Activated CD8-positive, alpha-beta memory T cell treated with anti-CD3 and anti-CD28 coated beads, Interleukin-2, amount 50 U/mL, for 1 hour (primary cell): ENCODE data around the gene ZNF581.

Source experiments
- DNase-seq: peaks from one replicate; pipeline ENCODE4 v3.0.0-alpha.2; 2020; ENCODE audit errors: extremely low read depth

The ZNF581 gene, protein sequence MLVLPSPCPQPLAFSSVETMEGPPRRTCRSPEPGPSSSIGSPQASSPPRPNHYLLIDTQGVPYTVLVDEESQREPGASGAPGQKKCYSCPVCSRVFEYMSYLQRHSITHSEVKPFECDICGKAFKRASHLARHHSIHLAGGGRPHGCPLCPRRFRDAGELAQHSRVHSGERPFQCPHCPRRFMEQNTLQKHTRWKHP

DNA sequence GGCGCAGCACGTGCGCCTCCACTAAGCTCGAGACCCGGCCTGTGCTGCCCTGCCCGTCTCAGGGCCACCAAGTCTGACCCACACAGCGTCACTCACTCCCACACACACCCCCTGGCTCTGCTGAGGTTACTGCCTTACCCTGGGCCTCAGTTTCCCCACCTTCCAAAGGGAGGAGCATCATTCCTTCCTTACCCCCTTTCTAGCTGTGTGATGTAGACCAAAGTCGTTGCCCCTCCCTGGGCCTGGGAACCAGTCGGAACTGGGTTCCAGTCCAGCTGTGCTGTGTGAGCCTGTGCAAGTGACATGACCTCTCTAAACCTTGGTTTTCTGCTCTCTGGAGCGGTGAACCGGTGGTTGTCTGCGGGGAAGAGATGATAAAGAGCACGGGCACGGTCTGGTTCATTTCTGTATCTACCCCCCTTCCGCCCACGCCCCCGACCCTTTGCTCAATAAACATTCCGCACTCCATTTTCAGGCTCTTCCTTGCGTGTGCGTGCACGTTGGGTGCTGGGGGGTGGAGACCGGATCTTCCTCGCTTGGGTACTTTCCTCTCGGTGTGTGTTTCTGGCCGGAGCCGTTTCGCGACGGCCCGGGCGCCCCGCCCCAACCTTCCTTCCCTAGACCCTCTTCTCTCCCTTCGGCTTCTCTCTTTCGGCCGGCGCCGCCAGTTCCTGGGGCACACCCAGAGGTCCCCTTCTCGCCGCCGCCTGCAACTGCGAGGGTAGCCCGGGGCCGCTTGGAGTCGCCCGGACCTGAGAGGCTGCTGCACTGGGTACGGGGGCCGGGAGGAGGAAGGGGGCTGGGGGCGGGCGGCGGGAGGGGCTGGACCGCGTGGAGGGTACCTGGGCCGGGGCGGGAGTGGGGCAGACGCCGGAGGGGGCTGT is at the start of gene ZNF581:
Gene ZNF581, plus strand, starts transcription at position 647 of the 884 bp plus-strand sequence. CDS start 923 bp downstream, outside the sequence.
- DNase-seq, result no peak

DNA sequence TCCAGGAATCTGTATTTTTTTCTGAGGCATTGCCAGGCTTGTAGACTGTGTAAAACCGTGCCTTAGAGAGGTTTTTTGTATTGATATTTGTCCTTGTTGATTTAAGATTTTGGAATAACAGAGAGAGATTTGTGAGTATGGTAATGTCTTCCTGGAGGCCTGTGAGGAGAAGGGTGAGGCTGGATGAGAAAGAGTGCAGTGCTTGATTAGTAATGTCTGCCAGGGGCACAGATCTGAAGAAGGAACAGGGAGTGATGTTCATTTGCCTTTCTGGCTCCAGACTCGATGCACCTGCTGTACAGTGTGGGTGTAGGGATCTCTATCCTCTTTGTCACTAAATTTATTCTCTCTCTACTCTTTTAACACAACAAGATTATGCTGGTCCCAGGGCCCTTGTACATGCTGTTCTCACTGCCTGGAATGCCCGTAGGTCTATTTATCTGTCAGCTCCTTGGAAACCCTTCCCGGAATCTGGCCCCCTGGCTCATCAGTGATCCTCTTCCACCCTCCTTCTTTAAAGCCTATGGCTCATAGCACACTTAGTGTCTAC is 48.4 kb upstream of the ZNF581 start:
- DNase-seq, result no peak

DNA sequence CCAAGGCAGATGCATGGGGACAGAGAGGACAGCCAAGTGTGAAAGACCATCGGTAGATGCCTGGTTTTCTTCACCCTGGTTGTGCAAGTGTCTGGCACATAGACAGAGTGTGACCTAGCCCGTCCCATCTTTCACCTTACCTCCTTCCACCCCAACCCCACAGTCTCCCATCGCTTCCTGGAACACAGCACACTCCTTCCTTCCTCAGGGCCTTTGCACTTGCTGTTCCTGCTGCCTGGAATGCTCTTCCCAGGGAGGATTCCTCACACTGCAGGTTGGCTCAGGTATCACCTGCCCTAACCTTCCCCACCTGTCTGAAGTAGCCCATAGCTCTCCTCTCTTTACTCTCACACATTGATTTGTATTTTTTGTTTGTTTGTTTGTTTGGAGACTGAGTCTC is 47.1 kb upstream of the ZNF581 start:
- DNase-seq, result no peak

DNA sequence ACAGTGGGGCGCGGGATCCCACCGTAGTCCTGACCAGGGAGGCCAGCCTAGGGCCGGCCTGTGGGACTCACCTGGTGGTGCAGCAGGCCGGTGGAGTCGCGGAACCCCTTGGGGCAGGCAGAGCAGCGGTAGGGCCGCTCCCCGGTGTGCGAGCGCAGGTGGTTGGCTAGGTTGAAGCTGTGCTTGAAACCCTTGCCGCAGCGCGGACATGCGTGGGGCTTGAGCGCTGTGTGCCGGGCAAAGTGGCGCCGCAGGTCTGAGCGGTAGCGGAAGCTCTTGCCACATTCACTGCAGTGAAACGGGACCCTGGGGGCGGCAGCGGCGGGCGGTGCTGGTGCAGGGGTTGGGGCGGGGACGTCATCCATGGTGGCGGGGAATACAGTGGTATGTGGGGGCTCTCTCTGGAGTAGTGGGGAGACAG is 45.9 kb upstream of the ZNF581 start:
- DNase-seq, result no peak

DNA sequence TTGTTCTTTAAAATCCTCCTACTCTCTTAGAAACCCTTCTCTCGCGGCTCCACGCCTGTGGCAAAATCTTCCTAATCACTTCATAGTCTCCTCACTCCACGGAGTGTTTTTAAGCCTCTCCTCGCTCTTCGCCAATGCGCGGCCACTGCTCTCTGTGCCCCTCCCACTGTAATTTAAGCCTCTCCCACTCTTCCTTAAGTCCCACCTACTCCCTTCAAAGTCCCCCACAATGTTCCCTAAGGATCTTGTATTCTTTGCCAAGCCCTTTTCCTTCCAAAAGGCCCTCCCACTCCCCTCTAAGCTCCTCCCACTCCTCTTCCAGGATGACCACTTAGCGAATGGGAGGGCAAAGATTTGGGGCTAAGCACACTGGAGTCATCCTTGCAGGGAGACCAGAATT is 45.4 kb upstream of the ZNF581 start:
- DNase-seq, result no peak

DNA sequence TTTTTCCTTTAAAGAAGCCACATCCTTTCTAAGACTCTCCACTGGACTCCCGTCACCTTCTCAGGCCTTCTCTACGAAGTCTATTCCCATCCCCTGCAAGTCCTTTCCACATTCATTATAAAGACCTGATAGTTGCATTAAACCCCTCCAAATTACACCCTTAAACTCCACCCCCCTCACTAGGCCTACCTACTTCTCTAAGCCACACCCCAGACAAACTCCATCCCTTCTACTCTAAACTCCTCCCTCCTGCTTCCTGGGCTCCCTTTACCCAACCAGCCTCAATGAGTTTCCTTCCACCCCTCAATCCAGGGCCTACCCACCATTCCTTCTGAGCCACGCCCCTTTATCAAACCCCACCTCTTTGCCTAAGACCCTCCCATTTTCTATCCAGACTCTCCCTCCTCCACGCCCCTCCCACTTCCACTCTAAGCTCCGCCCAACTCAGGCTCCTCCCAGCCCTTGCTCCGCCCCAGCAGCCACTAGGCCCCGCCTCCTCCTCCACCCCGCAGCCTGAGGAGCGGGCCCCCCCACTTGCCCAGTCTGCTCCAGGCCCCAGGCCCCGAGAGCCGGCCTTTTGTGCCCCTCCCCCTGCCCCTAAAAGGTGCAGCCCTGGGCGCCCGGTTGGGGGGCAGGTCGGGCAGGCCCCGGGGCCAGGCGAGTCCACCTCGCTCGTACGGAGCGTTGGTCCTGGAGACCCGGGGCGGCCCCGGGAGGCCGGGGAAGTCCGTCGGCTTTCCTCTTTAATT is 44.6 kb upstream of the ZNF581 start:
- DNase-seq, result peak; percentile 80

DNA sequence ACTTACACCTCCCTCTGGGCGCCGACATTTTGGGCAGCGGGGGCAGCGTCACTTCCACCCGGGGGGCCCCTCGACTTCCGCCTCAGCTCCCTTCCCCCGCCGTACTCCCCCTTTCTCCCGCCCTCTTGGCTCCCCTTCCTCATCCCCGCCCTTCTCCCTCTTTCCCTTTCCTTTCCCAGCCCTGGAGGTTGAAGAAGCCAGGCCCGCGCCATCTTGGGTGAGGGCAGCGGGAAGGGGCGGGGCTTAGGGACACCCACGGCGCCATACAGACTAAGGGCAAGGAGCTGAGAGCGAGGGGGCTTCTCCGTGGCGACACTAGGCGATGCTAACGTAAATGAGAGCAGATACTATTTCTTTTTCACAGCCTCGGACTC is 44.0 kb upstream of the ZNF581 start, which contains the start of gene FIZ1:
Gene FIZ1, minus strand, starts transcription at position 50 of the 374 bp plus-strand sequence. CDS start 1,652 bp downstream, outside the sequence.
- peak; percentile 94 for DNase-seq

DNA sequence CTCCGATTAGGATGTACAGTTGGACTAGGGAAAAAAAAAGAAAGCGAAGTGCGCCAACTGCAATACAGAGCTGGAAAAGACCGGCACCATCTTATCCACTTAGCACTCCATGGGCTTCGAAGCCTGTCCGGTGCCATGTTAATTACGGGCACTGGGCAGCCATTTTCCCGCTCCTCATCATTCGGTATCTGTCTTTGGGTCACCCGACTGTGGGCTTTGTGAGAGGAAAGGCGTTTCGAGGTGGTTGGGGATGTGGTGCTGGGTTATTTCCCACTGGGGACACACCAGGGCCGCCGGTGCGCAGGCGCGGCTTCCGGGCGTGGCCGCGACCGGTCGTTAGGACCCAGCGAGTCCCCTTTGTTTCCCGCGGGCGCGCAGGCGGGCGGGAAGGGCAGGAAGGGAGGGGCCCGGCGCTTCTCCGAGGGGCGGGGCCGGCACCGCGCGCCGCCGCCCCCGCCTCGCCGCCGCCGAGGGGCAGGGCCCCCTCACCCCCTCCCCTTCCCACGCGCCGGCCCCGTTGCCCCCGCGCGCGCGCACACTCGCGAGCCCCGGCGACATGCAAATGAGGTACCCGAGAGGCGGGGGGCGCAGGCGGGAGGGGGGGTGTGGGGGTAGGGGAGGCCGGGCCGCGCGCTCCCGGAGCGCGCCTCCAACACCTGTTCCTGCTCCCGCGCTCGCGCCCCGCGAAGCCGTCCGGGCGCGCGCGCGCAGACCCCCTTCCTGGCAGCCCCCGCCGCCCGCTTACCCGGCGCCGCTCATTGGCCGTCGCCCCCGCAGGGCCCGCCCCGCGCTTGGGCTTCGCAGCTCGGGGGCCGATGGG is 43.4 kb upstream of the ZNF581 start, which contains the start of gene ZNF524:
Gene ZNF524, plus strand, starts transcription at position 447 of the 820 bp plus-strand sequence. CDS start 1,825 bp downstream, outside the sequence.
- DNase-seq, result peak; percentile 67

DNA sequence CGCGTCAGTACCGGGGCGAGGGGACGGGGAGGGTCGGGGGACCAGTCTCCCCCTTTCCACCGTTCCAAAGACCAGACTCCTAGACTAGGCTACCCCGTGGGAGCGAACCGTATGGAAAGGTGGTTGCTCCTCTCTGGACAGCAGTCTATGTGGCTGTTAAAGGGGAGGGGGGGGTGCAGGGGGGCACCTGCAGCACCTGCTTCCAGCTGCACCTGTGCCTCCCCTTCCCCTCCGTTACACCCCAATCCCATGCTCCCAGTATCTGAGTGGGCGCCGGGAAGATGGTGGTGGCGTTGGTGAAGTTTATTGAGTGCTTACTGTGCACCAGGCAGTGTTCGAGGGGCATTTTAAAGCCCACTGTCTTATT is 42.8 kb upstream of the ZNF581 start:
- DNase-seq, result no peak

DNA sequence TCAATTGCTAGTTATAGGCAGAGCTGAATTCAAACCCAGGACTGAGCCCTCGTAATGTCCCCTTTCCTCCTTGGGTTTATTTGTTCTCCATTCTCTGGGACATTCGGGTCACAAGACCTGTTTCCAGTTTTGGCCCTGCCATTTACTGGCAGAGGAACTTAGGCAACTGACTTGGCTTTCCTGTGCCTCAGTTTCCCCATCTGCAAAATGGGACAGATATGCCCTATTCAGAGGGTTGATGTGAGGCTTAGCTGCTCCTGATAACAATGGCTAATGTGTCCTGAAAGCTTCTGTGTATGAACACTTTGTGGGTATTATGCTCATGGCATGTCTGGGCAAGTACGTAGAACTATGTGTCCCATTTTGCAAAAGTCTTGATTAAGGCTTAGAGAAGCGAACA is 42.4 kb upstream of the ZNF581 start:
- DNase-seq, result no peak

DNA sequence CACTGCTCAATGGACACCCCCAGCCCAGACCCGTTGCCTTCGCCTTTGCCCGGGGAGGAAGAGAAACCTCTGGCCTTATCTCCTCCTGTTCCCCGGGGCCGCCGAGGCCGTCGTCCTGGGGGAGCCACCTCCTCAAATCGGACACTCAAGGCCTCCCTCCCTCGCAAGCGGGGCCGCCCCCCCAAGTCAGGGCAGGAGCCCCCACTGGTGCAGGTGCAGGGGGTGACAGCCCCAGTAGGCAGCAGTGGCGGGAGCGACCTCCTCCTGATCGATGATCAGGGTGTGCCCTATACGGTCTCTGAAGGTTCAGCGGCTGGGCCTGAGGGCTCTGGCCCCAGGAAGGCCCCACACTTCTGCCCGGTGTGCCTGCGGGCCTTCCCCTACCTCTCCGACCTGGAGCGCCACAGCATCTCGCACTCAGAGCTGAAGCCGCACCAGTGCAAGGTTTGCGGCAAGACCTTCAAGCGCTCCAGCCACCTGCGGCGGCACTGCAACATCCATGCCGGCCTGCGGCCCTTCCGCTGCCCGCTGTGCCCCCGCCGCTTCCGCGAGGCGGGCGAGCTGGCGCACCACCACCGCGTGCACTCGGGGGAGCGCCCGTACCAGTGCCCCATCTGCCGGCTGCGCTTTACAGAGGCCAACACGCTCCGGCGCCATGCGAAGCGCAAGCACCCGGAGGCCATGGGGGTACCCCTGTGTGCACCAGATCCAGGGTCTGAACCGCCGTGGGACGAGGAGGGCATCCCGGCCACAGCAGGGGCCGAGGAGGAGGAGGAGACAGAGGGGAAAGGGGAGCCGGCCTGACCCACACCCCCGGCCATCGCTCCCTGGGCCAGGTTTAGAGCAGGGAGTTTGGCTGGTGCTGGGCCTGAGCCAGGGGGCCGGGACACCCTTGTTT is 41.1 kb upstream of the ZNF581 start:
- DNase-seq, result no peak

DNA sequence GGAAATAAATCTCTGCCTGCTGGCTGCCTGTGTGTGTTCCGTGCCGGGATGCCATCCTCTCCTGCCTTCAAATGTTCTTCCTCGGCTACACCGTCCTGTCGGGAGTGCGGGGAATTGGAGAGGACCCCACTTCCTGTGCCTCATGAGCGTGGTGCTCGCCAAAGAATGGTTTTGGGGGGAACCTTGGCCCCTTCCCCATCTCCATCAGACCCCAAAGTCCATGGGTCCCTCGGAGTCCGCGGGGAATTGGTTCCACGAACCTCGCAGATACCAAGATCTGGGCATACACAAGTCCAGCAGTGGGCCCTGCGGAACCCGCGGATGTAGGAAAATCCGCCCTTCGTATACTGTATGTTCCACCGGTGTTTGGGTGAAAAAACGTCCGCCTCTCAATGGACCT is 40.3 kb upstream of the ZNF581 start:
- no peak for DNase-seq

DNA sequence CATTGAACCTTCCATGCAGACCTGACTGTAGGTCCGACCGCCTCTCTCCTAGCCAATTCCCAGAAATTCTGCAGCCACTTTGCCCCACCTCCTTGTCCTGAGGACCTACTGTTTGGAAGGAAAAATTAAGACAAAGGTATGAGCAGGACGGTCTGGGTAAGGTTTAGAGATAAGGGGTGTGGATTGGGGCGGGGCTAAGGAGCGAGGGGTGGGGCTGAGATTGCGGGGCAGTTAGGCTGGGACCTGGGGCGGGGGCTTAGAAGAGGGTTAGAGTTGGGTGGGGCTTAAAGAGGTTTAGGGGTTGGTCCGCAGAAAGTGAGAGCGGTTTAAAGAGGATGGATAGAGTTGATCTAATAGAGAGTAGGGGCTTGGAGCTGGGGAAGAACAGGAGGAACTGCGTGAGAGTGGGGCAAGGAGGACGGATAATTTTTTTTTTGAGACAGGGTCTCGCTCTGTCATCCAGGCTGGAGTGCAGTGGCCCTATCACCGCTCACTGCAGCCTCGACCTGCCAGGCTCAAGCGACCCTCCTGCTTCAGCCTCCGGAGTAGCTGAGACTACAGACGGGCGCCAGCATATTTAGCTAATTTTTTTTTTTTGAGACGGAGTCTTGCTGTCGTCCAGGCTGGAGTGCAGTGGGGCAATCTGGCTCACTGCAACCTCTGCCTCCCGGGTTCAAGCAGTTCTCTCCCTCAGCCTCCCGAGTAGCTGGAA is 39.7 kb upstream of the ZNF581 start:
- DNase-seq, result no peak

DNA sequence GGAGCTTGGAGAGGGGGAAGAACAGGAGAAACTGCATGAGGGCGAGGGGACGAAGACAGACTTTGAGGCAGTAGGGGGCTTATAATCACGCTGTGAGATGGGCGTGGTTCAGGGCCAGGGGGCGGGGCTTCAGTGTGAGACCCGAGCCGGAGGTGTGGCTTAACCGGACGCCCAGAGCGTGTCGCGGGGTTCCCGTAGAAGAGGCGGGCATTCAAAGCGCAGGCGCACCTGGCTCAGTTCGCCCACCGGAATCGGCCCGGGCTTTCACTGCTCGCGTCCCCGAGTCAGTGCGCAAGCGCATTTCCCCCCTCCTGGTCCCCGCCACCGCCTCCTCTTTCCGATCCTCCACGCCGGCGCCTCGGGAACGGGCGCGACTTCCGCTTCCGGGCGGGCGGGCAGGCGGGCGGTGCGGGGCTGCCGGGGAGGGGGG is 38.2 kb upstream of the ZNF581 start:
- DNase-seq, result peak; percentile 95

DNA sequence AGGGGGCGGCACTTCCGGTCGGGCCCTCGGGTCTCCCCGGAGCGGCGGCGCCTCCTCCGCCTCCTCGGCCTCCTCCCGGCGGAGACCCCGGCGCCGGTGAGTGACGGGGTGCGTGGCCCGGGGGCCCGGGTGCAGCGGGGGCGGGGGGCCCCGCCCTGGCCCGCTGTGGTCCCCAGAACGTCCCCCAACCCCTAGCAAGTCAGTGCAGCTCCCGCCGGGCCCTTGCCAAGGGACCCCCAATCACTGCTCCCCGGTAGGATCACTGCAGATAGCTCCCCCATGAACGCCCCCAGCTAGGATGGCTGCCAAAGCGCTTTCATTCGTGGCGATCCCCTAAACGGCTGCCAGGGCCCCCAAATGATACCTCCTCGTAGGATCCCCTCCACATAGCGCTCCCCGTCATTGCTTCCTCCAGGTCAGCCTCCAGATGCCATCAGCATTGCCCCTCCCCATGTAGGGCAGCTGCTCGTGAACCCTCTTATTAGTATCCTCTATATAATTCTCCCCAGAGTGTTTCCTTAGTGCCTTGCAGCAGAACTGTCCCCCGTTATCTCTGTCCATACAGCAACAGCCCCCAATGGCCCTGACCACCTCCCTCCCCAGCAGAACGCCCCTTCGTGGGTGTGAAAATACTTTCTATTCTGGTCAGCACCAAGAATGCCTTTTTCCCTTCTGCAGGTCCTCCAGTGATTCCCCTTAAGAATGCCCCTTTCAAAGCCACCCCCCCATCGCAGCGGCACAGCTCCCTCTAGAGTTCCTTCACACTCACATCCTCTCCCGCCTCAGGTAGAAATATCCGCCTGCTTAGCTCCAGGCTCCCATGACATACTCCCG is 37.6 kb upstream of the ZNF581 start, which contains the start of gene ZNF865:
Gene ZNF865, plus strand, starts transcription at position 11 of the 834 bp plus-strand sequence. CDS start 7,972 bp downstream, outside the sequence.
- DNase-seq, result no peak

DNA sequence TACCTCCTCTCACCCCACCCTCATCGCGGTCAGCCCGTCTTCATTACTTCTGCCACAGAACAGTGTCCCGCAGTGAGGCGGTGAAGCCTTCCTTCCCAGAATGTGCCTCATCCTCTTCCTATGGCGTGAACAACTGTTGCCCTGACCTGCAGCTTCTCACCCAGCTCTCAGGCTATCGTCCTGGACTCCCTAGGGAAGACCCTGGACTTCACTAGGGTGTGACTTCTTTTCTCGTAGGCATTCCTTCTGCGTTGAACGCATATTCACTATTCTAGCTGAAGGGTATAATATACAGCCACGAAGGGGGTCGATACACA is 37.0 kb upstream of the ZNF581 start:
- DNase-seq, result no peak

DNA sequence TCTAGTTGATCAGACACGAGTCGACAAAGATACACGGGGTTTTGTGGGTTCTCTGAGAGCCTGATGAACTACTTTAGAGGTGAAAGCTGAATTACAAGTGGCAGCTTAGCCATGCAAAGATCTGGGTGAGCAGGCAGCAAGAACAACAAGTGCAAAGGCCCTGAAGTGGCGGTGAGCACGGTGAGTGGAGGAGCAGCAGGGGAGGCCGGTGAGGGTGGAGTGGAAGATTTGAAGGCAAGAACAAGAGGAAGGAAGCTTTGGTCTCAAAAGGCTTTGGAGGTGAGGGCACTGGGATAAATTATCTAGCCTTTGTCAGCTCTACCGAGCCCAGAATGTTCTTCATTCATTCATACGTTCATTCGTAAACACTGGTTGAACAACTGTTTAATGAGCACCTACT is 36.6 kb upstream of the ZNF581 start:
- no peak for DNase-seq

DNA sequence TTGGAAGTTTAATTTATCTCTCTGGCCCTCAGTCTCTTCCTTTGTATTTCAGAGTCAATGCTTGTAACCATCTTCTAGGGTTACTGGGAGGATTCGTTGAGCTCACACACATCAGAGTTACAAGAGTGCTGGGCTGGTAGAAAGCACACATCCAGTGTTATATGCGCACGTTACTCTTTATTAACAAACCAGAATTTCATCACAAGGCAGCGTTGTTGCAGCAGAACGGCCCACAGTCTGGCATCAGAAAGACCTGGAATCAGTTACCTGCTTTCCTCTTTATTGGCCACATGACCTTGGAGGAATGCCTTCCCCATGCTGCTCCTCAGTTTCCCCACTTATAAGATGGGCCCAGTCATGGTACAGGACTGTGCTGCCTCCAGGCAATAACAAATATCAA is 34.1 kb upstream of the ZNF581 start:
- DNase-seq, result no peak
